H9 (cell line): ENCODE results near the gene SCAF11. TPM values are rescaled to one million over a fixed set of nuclear protein-coding genes. Genes with fewer than 3 reads are reported as not detected.
A peak's percentile ranks its signal among the peaks of the same experiment; 100 is the strongest.

Experiments
- DNase-seq: peaks from one replicate; pipeline ENCODE4 v3.0.0-alpha.2; 2017
- H2AFZ ChIP-seq: one replicate; pipeline ENCODE4 v1.6.1; 2013; ENCODE audit warnings: mild to moderate bottlenecking, low read length, control low read depth, moderate library complexity
- H2AK5ac ChIP-seq: 2 replicates; pipeline ENCODE4 v1.6.1; 2013; ENCODE audit warnings: low read length, control low read depth, mixed read lengths; ENCODE audit not compliant: insufficient read length
- H2BK120ac ChIP-seq: one replicate; pipeline ENCODE4 v1.6.1; 2013; ENCODE audit warnings: low read depth, mild to moderate bottlenecking, low read length, control low read depth, inconsistent platforms; ENCODE audit not compliant: poor library complexity, severe bottlenecking
- H2BK12ac ChIP-seq: 2 replicates; pipeline ENCODE4 v1.6.1; 2013; ENCODE audit warnings: low read length, control low read depth, mixed read lengths, low read depth; ENCODE audit not compliant: insufficient read length
- H2BK15ac ChIP-seq: 2 replicates; pipeline ENCODE4 v1.6.1; 2013; ENCODE audit warnings: low read depth, low read length, control low read depth
- H2BK20ac ChIP-seq: one replicate; pipeline ENCODE4 v1.6.1; 2013; ENCODE audit warnings: low read depth, mild to moderate bottlenecking, low read length, control low read depth, inconsistent platforms; ENCODE audit not compliant: poor library complexity, severe bottlenecking
- H2BK5ac ChIP-seq: 2 replicates; pipeline ENCODE4 v1.6.1; 2013; ENCODE audit warnings: low read length, control low read depth, mixed read lengths; ENCODE audit not compliant: insufficient read length
- H3K14ac ChIP-seq: 2 replicates; pipeline ENCODE4 v1.6.1; 2013; ENCODE audit warnings: low read length, control low read depth; ENCODE audit not compliant: insufficient read depth
- H3K18ac ChIP-seq: 2 replicates; pipeline ENCODE4 v1.6.1; 2013; ENCODE audit warnings: low read depth, mild to moderate bottlenecking, mixed read lengths, low read length, control low read depth; ENCODE audit not compliant: insufficient read length
- H3K23ac ChIP-seq: 2 replicates; pipeline ENCODE4 v1.6.1; 2013; ENCODE audit warnings: low read length, control low read depth, mixed read lengths, low read depth; ENCODE audit not compliant: insufficient read length
- H3K23me2 ChIP-seq: 2 replicates; pipeline ENCODE4 v1.6.1; 2013; ENCODE audit warnings: low read depth, mild to moderate bottlenecking, mixed read lengths, low read length, control low read depth; ENCODE audit not compliant: insufficient read length, poor library complexity, severe bottlenecking
- H3K27ac ChIP-seq: 2 replicates; pipeline ENCODE4 v1.5.1; 2013; ENCODE audit warnings: low read length, control low read depth, mixed read lengths, low read depth; ENCODE audit not compliant: insufficient read length
- H3K27me3 ChIP-seq: 2 replicates; pipeline ENCODE4 v1.6.1; 2013; ENCODE audit warnings: low read length, control low read depth, inconsistent platforms; ENCODE audit not compliant: insufficient read depth
- H3K4ac ChIP-seq: 2 replicates; pipeline ENCODE4 v1.6.1; 2013; ENCODE audit warnings: low read depth, mild to moderate bottlenecking, control low read depth, inconsistent platforms, low read length, moderate library complexity
- H3K4me1 ChIP-seq: 2 replicates; pipeline ENCODE4 v1.6.1; 2013; ENCODE audit warnings: low read length, control low read depth, inconsistent platforms; ENCODE audit not compliant: insufficient read depth
- H3K4me2 ChIP-seq: 2 replicates; pipeline ENCODE4 v1.6.1; 2013; ENCODE audit warnings: low read length, control low read depth, mixed read lengths; ENCODE audit not compliant: insufficient read length, insufficient read depth
- H3K56ac ChIP-seq: 2 replicates; pipeline ENCODE4 v1.6.1; 2013; ENCODE audit warnings: low read depth, mild to moderate bottlenecking, mixed read lengths, low read length, control low read depth; ENCODE audit not compliant: insufficient read length
- H3K79me1 ChIP-seq: 2 replicates; pipeline ENCODE4 v1.6.1; 2013; ENCODE audit warnings: low read depth, mild to moderate bottlenecking, moderate library complexity, low read length, control low read depth, inconsistent platforms; ENCODE audit not compliant: insufficient read depth, poor library complexity, severe bottlenecking
- H3K79me2 ChIP-seq: 2 replicates; pipeline ENCODE4 v1.6.1; 2013; ENCODE audit warnings: low read length, control low read depth, inconsistent platforms; ENCODE audit not compliant: insufficient read depth
- H3K9ac ChIP-seq: 2 replicates; pipeline ENCODE4 v1.6.1; 2013; ENCODE audit warnings: low read length, control low read depth, mixed read lengths; ENCODE audit not compliant: insufficient read length; ENCODE audit errors: extremely low read depth
- H3K9me3 ChIP-seq: one replicate; pipeline ENCODE4 v1.6.1; 2013; ENCODE audit warnings: low read depth, low read length, inconsistent platforms; ENCODE audit not compliant: control insufficient read depth
- H3T11ph ChIP-seq: one replicate; pipeline ENCODE4 v1.6.1; 2013; ENCODE audit warnings: mild to moderate bottlenecking, low read length, control low read depth, inconsistent platforms
- H4K20me1 ChIP-seq: one replicate; pipeline ENCODE4 v1.6.1; 2013; ENCODE audit not compliant: control insufficient read depth, insufficient read length, insufficient read depth
- H4K5ac ChIP-seq: 2 replicates; pipeline ENCODE4 v1.6.1; 2013; ENCODE audit warnings: low read depth, mild to moderate bottlenecking, mixed read lengths, low read length, control low read depth; ENCODE audit not compliant: insufficient read length
- H4K8ac ChIP-seq: replicated peaks from 2 replicates; pipeline ENCODE4 v1.6.1; 2013; ENCODE audit warnings: low read length, control low read depth, mixed read lengths, low read depth; ENCODE audit not compliant: insufficient read length
- H4K91ac ChIP-seq: 2 replicates; pipeline ENCODE4 v1.6.1; 2013; ENCODE audit warnings: low read depth, mild to moderate bottlenecking, moderate library complexity, mixed read lengths, low read length, control low read depth; ENCODE audit not compliant: insufficient read length
- H3K27ac Mint-ChIP-seq, 3 experiments: 2 replicates in 2 of 3; 3 replicates in 1 of 3; pipeline ENCODE4 v1.8.0; 2020 to 2021; ENCODE audit warnings: mixed read lengths in 3 of 3, mild to moderate bottlenecking in 1 of 3, moderate library complexity in 1 of 3
- H3K27me3 Mint-ChIP-seq: 2 replicates; pipeline ENCODE4 v1.8.0; 2021; ENCODE audit warnings: low read depth, mild to moderate bottlenecking, moderate library complexity, mixed read lengths
- H3K36me3 Mint-ChIP-seq, 3 experiments: 2 replicates in 2 of 3; 3 replicates in 1 of 3; pipeline ENCODE4 v1.8.0; 2020 to 2021; ENCODE audit warnings: low read depth in 3 of 3, mixed read lengths in 3 of 3; ENCODE audit not compliant: insufficient read depth in 1 of 3
- H3K4me1 Mint-ChIP-seq, 2 experiments: 2 replicates each; pipeline ENCODE4 v1.8.0; 2020; ENCODE audit warnings: mixed read lengths in 2 of 2
- H3K4me3 Mint-ChIP-seq, 2 experiments: 2 replicates in 1 of 2; 3 replicates in 1 of 2; pipeline ENCODE4 v1.8.0; 2020 to 2021; ENCODE audit warnings: mild to moderate bottlenecking in 2 of 2, mixed read lengths in 2 of 2, moderate library complexity in 1 of 2
- H3K9me3 Mint-ChIP-seq, 2 experiments: 2 replicates in 1 of 2; 3 replicates in 1 of 2; pipeline ENCODE4 v1.8.0; 2020; ENCODE audit warnings: mild to moderate bottlenecking in 2 of 2, mixed read lengths in 2 of 2, moderate library complexity in 1 of 2
- WGBS: extraction: QIAGEN DNeasy Blood & Tissue Kit; methylation state at CpG from one replicate; pipeline ENCODE4 v1.1.7; 2013; ENCODE audit warnings: missing lambda C conversion rate, low lambda C conversion rate, mixed read lengths; ENCODE audit not compliant: insufficient read length; ENCODE audit errors: extremely low coverage; 5-methylcytosine and 5-hydroxymethylcytosine counted together
- total RNA-seq: library from RNA; stranded (reverse); gene quantifications from 2 replicates; pipeline ENCODE4 v1.2.1, GENCODE V29; 2021
- TF ChIP-seq, protein P1 (sequence below): fragments of 200-600 bp; sonication (generic); conservative IDR thresholded peaks from 3 replicates; pipeline ENCODE4 v1.8.0; 2021; ENCODE audit warnings: antibody characterized with exemption, mild to moderate bottlenecking

Gene SCAF11
- total RNA-seq, 1 experiment from 2014 or later = 90.8 TPM

DNA sequence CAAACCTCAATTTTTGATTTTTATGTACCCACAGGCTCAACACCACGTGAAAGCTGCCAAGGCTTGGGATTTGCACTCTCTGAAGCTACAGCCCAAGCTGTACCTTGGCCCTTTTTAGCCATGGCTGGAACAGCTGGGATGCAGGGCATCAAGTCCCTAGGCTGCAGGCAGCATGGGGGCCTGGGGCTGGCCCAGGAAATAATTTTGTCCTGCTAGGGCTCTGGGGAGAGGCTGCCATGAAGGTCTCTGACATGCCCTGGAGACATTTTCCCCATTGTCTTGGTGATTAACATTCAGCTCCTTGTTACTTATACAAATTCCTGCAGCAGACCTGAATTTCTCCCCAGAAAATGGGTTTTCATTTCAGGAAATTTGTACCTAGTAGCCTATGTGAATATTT is 103.7 kb downstream of the SCAF11 start:
- DNase-seq = no peak
- H3K4me3 Mint-ChIP-seq = no peak overlapping the region
- Histone ChIP-seq H3K27ac (no peak overlapping the region), H4K5ac (no peak overlapping the region), H2AK5ac (no peak overlapping the region), H3K23ac (no peak overlapping the region), H3K18ac (no peak overlapping the region), H3K4ac (no peak overlapping the region), H2BK15ac (no peak overlapping the region), H2BK12ac (no peak overlapping the region), H3K56ac (no peak overlapping the region), H3K9me3 (no peaks in the 10 kb centered on the region), H2BK120ac (no peak overlapping the region), H3K79me1 (no peaks in the 10 kb centered on the region), H2BK20ac (no peak overlapping the region), H3K27me3 (no peaks in the 10 kb centered on the region), H3K79me2 (no peaks in the 10 kb centered on the region), H3K4me2 (no peak overlapping the region), H4K8ac (no peak overlapping the region), H4K91ac (no peak overlapping the region), H2AFZ (no peak overlapping the region), H3K4me1 (no peaks in the 10 kb centered on the region; the same call in 1 of the 2 replicates), H3K23me2 (no peaks in the 10 kb centered on the region), H3K14ac (no peak overlapping the region), H2BK5ac (no peak overlapping the region), H3T11ph (no peak overlapping the region), H4K20me1 (no peaks in the 10 kb centered on the region), H3K9ac (no peak overlapping the region)
- no CpG with 5 or more reads among the region's 1 CpG for WGBS
- peaks cover 7 to 17% of the 10 kb centered on the region in 2 experiments for H3K4me1 Mint-ChIP-seq
- peaks cover 4 to 12% of the 10 kb centered on the region in 2 experiments; a peak in 3 of 5 replicates for H3K9me3 Mint-ChIP-seq
- H3K27me3 Mint-ChIP-seq = no peaks in the 10 kb centered on the region
- peaks cover 26 to 41% (median 33%) of the 10 kb centered on the region in 3 experiments for H3K36me3 Mint-ChIP-seq
- TF ChIP-seq, protein P1, sequence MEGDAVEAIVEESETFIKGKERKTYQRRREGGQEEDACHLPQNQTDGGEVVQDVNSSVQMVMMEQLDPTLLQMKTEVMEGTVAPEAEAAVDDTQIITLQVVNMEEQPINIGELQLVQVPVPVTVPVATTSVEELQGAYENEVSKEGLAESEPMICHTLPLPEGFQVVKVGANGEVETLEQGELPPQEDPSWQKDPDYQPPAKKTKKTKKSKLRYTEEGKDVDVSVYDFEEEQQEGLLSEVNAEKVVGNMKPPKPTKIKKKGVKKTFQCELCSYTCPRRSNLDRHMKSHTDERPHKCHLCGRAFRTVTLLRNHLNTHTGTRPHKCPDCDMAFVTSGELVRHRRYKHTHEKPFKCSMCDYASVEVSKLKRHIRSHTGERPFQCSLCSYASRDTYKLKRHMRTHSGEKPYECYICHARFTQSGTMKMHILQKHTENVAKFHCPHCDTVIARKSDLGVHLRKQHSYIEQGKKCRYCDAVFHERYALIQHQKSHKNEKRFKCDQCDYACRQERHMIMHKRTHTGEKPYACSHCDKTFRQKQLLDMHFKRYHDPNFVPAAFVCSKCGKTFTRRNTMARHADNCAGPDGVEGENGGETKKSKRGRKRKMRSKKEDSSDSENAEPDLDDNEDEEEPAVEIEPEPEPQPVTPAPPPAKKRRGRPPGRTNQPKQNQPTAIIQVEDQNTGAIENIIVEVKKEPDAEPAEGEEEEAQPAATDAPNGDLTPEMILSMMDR = no peak
- peak overlapping the region in 1 of 3 experiments; percentile 44; a peak in 1 of 7 replicates for H3K27ac Mint-ChIP-seq
